Neural cell (in vitro differentiated cells): ENCODE data around the gene UHRF2. TPM values are rescaled to one million over a fixed set of nuclear protein-coding genes. Genes with fewer than 3 reads are reported as not detected.
"Not testable (repeated sequence)": the region's sequence is repeated elsewhere in the genome, so short reads cannot be mapped to it uniquely, and the experiment has no call there.

Experiments
- H2AFZ ChIP-seq: fragments of 200-600, 300-800 bp; sonication (generic), shearing (Covaris generic); 2 replicates; pipeline ENCODE4 v1.6.0; 2014; ENCODE audit warnings: low read depth, mild to moderate bottlenecking, antibody characterized with exemption, low read length, moderate library complexity
- H3F3A ChIP-seq: fragments of 200-600 bp; shearing (Covaris generic); 2 replicates; pipeline ENCODE4 v1.6.1; 2016; ENCODE audit warnings: mild to moderate bottlenecking, moderate library complexity, mixed read lengths, antibody characterized with exemption, low read length; ENCODE audit not compliant: insufficient read depth, poor library complexity, severe bottlenecking
- H3K27ac ChIP-seq: fragments of 200-600, 300-800 bp; sonication (generic), shearing (Covaris generic); 2 replicates; pipeline ENCODE4 v1.5.1; 2014; ENCODE audit warnings: mild to moderate bottlenecking, low read length, moderate library complexity
- H3K27me3 ChIP-seq: fragments of 300-800, 200-600 bp; sonication (generic), shearing (Covaris generic); 2 replicates; pipeline ENCODE4 v1.6.0; 2014; ENCODE audit warnings: mild to moderate bottlenecking, low read depth, low read length, moderate library complexity; ENCODE audit not compliant: insufficient read depth
- H3K36me3 ChIP-seq: fragments of 300-800, 200-600 bp; sonication (generic), shearing (Covaris generic); 2 replicates; pipeline ENCODE4 v1.5.1; 2014; ENCODE audit warnings: mild to moderate bottlenecking, antibody characterized with exemption, low read length, moderate library complexity; ENCODE audit not compliant: insufficient read depth
- H3K4me2 ChIP-seq: fragments of 300-800, 200-600 bp; sonication (generic), shearing (Covaris generic); 2 replicates; pipeline ENCODE4 v1.6.0; 2014; ENCODE audit warnings: mild to moderate bottlenecking, low read length
- H3K4me3 ChIP-seq: fragments of 300-800, 200-600 bp; sonication (generic), shearing (Covaris generic); 2 replicates; pipeline ENCODE4 v1.5.1; 2014; ENCODE audit warnings: mild to moderate bottlenecking, low read length, moderate library complexity
- H3K79me2 ChIP-seq: fragments of 200-600 bp; shearing (Covaris generic); replicated peaks from 2 replicates; pipeline ENCODE4 v1.6.0; 2014; ENCODE audit warnings: mild to moderate bottlenecking, low read length, moderate library complexity; ENCODE audit not compliant: insufficient read depth
- H3K9ac ChIP-seq: fragments of 300-800, 200-600 bp; sonication (generic), shearing (Covaris generic); 2 replicates; pipeline ENCODE4 v1.6.1; 2016; ENCODE audit warnings: mild to moderate bottlenecking, low read length, mixed read lengths
- H3K9me2 ChIP-seq: fragments of 200-600 bp; shearing (Covaris generic); 2 replicates; pipeline ENCODE4 v1.6.1; 2016; ENCODE audit warnings: mild to moderate bottlenecking, low read length, mixed read lengths; ENCODE audit not compliant: insufficient read depth
- H3K9me3 ChIP-seq: fragments of 200-600, 300-800 bp; sonication (generic), shearing (Covaris generic); 2 replicates; pipeline ENCODE4 v1.6.1; 2016; ENCODE audit warnings: mild to moderate bottlenecking, mixed run types, low read length, moderate library complexity, mixed read lengths
- H4K20me1 ChIP-seq: fragments of 200-600 bp; shearing (Covaris generic); 2 replicates; pipeline ENCODE4 v1.6.1; 2016; ENCODE audit warnings: mild to moderate bottlenecking, mixed run types; ENCODE audit not compliant: insufficient read depth
- EP300 ChIP-seq: fragments of 450-650 bp; conservative IDR thresholded peaks from 2 replicates; pipeline ENCODE4 v1.6.1; 2014; ENCODE audit warnings: antibody characterized with exemption, mild to moderate bottlenecking, moderate library complexity; ENCODE audit not compliant: poor library complexity, severe bottlenecking
- EZH2 ChIP-seq: fragments of 200-600, 300-800 bp; shearing (Covaris generic), sonication (generic); IDR thresholded peaks from 2 replicates; pipeline ENCODE4 v1.6.1; 2014; ENCODE audit warnings: antibody characterized with exemption, low read length, borderline replicate concordance, mild to moderate bottlenecking; ENCODE audit not compliant: insufficient read depth, poor library complexity, severe bottlenecking
- MXI1 ChIP-seq: fragments of 450-650 bp; conservative IDR thresholded peaks from 2 replicates; pipeline ENCODE4 v1.6.1; 2014; ENCODE audit warnings: antibody characterized with exemption, mild to moderate bottlenecking; ENCODE audit not compliant: poor library complexity, severe bottlenecking
- POLR2AphosphoS5 ChIP-seq: IDR thresholded peaks from 2 replicates; pipeline ENCODE4 v1.6.1; 2012
- RAD21 ChIP-seq: fragments of 450-650 bp; conservative IDR thresholded peaks from 2 replicates; pipeline ENCODE4 v1.6.1; 2014; ENCODE audit warnings: antibody characterized with exemption, mild to moderate bottlenecking, moderate library complexity
- REST ChIP-seq: IDR thresholded peaks from 2 replicates; pipeline ENCODE4 v1.6.1; 2012; ENCODE audit warnings: borderline replicate concordance
- SMC3 ChIP-seq: fragments of 450-650 bp; conservative IDR thresholded peaks from 2 replicates; pipeline ENCODE4 v1.6.1; 2014; ENCODE audit warnings: antibody characterized with exemption, mild to moderate bottlenecking, moderate library complexity; ENCODE audit not compliant: poor library complexity
- TAF1 ChIP-seq: IDR thresholded peaks from 2 replicates; pipeline ENCODE4 v1.6.1; 2012; ENCODE audit warnings: low read depth
- polyA plus RNA-seq: library from polyadenylated mRNA; depleted of rRNA; stranded (reverse); fragments of >200 nt; gene quantifications from 2 replicates; pipeline ENCODE4 v1.2.3, GENCODE V29; 2014
- TF ChIP-seq, protein P1 (sequence below): fragments of 450-650 bp; IDR thresholded peaks from 2 replicates; pipeline ENCODE4 v1.5.1; 2014; ENCODE audit warnings: antibody characterized with exemption, mild to moderate bottlenecking, moderate library complexity; ENCODE audit not compliant: poor library complexity, severe bottlenecking

The UHRF2 gene
- polyA plus RNA-seq, 1 donor from 2014 or later: 96.6 TPM

DNA sequence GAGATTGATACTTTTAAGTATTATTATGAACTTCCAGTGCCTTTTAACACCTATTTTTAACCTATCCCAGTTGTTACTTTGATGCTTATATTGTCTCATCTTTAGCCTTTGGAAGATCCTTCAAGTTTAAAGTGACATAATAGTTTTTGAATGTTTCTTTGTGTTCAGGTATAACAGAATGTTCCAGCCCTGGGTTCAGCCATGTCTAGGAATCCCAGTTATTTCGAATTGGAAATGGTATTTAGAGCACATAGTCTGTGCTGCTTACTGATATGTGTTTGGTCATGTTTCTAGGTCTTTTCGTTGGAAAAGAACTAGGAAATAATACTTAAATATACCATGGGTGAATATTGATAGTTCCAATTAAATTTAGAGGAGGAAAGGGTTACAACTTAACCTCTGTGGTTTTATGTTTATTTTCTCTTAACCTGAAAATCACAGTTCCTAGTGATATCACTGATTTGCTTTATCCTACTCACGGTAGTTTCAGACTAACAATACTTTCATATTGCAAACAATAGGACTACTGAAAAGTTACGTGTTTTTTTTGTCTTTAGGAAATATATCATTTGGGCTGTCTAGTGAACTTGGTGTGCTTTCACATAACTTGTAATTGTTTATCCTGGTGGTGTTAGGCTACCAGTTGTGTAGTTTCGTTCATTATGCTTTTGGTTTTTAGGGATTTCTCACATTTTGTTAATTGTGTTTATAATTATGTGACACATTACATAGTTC lies 37.8 kb downstream of the UHRF2 start:
- no peaks in the 10 kb centered on the region for H3K36me3 ChIP-seq
- no peak overlapping the region for H2AFZ ChIP-seq
- H3K4me3 ChIP-seq: no peak overlapping the region
- H3K9me2 ChIP-seq: no peaks in the 10 kb centered on the region
- no peak overlapping the region for H3K9ac ChIP-seq
- H3K79me2 ChIP-seq: peaks cover 59% of the 10 kb centered on the region
- H3K9me3 ChIP-seq: no peaks in the 10 kb centered on the region
- no peaks in the 10 kb centered on the region for H3K27me3 ChIP-seq
- no peaks in the 10 kb centered on the region for H3F3A ChIP-seq
- no peak overlapping the region for H3K27ac ChIP-seq
- H4K20me1 ChIP-seq: no peaks in the 10 kb centered on the region
- no peak overlapping the region for H3K4me2 ChIP-seq
- TF ChIP-seq REST (no peak), EP300 (no peak), POLR2AphosphoS5 (no peak), EZH2 (no peak), TAF1 (no peak), SMC3 (no peak), MXI1 (no peak), RAD21 (no peak)
- TF ChIP-seq, protein P1, sequence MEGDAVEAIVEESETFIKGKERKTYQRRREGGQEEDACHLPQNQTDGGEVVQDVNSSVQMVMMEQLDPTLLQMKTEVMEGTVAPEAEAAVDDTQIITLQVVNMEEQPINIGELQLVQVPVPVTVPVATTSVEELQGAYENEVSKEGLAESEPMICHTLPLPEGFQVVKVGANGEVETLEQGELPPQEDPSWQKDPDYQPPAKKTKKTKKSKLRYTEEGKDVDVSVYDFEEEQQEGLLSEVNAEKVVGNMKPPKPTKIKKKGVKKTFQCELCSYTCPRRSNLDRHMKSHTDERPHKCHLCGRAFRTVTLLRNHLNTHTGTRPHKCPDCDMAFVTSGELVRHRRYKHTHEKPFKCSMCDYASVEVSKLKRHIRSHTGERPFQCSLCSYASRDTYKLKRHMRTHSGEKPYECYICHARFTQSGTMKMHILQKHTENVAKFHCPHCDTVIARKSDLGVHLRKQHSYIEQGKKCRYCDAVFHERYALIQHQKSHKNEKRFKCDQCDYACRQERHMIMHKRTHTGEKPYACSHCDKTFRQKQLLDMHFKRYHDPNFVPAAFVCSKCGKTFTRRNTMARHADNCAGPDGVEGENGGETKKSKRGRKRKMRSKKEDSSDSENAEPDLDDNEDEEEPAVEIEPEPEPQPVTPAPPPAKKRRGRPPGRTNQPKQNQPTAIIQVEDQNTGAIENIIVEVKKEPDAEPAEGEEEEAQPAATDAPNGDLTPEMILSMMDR: no peak

DNA sequence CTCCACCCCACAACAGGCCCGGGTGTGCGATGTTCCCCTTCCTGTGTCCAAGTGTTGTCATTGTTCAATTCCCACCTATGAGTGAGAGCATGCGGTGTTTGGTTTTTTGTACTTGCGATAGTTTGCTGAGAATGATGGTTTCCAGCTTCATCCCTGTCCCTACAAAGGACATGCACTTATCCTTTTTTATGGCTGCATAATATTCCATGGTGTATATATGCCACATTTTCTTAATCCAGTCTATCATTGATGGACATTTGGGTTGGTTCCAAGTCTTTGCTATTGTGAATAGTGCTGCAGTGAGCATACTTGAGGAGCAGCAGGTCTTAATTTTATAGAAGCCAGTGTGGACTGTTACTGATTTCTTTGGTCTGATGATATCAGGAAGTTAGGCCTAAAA lies 42.3 kb downstream of the UHRF2 start:
- not testable (repeated sequence) for H3K36me3 ChIP-seq, H3K4me3 ChIP-seq, H2AFZ ChIP-seq, H3K9me3 ChIP-seq, H3F3A ChIP-seq, H4K20me1 ChIP-seq, H3K9ac ChIP-seq, H3K9me2 ChIP-seq, H3K27me3 ChIP-seq, H3K4me2 ChIP-seq, H3K27ac ChIP-seq
- peaks cover 50% of the 10 kb centered on the region for H3K79me2 ChIP-seq

DNA sequence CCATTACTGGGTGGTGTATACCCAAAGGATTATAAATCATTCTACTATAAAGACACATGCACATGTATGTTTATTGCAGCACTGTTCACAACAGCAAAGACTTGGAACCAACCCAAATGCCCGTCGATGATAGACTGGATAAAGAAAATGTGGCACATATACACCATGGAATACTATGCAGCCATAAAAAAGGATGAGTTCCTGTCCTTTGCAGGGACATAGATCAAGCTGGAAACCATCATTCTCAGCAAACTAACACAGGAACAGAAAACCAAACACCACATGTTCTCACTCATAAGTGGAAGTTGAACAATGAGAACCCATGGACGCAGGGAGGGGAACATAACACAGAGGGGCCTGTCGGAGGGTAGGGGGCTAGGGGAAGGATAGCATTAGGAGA lies 45.7 kb downstream of the UHRF2 start:
- not testable (repeated sequence) for H3K9ac ChIP-seq, H3K9me3 ChIP-seq, H3K9me2 ChIP-seq, H3K4me2 ChIP-seq, H3K4me3 ChIP-seq, H3F3A ChIP-seq, H3K27me3 ChIP-seq, H4K20me1 ChIP-seq, H2AFZ ChIP-seq, H3K27ac ChIP-seq, H3K36me3 ChIP-seq
- H3K79me2 ChIP-seq: peaks cover 20% of the 10 kb centered on the region
